Right lobe of liver (tissue), 6 donors: ENCODE data around the gene GRM8. TPM values are rescaled to one million over a fixed set of nuclear protein-coding genes. Genes with fewer than 3 reads are reported as not detected.

Experiments
- ATAC-seq, 4 donors: fragments of 200-7000 bp; cut with Tn5 transposase; one replicate each; pipeline ENCODE4 v1.9.1; 2020; ENCODE audit warnings: mild to moderate bottlenecking in 4 of 4, moderate library complexity in 4 of 4
- DNase-seq, 3 donors: peaks; one replicate each; pipeline ENCODE4 v3.0.0-alpha.2; 2020
- H3K27ac ChIP-seq, 3 donors: fragments of 200-600 bp; one replicate each; pipeline ENCODE4 v1.8.0; 2022
- H3K27me3 ChIP-seq, 2 donors: fragments of 200-600 bp; one replicate each; pipeline ENCODE4 v1.8.0; 2022
- H3K36me3 ChIP-seq, 4 donors: fragments of 200-600 bp; sonication (generic) in 1 of 4; one replicate each; pipeline versions ENCODE4 v1.5.1 to v1.8.0; 2017 to 2022; ENCODE audit warnings: control low read depth in 1 of 4
- H3K4me1 ChIP-seq, 4 donors: fragments of 200-600 bp; sonication (generic) in 1 of 4; one replicate each; pipeline versions ENCODE4 v1.5.1 to v1.8.0; 2017 to 2022; ENCODE audit warnings: control low read depth in 1 of 4
- H3K4me3 ChIP-seq, 3 donors: fragments of 200-600 bp; one replicate each; pipeline ENCODE4 v1.8.0; 2022
- H3K9me3 ChIP-seq, 4 donors: fragments of 200-600 bp; sonication (generic) in 1 of 4; one replicate each; pipeline versions ENCODE4 v1.5.1 to v1.8.0; 2017 to 2022; ENCODE audit warnings: control low read depth in 1 of 4
- CTCF ChIP-seq, 4 donors: fragments of 200-600 bp in 3 of 4; fragments of 450-650 bp in 1 of 4; IDR thresholded peaks; one replicate each; pipeline versions ENCODE4 v1.5.1 to v1.8.0; 2016 to 2022; ENCODE audit warnings: antibody characterized with exemption in 4 of 4, mild to moderate bottlenecking in 2 of 4
- POLR2A ChIP-seq: fragments of 450-650 bp; IDR thresholded peaks from one replicate; pipeline ENCODE4 v1.6.1; 2017; ENCODE audit warnings: antibody characterized with exemption, mild to moderate bottlenecking
- WGBS: methylation state at CpG from one replicate; pipeline ENCODE4 v1.1.6; 2018; ENCODE audit warnings: low coverage, low lambda C conversion rate; ENCODE audit not compliant: insufficient coverage; ENCODE audit errors: missing lambda C conversion rate; 5-methylcytosine and 5-hydroxymethylcytosine counted together
- intact Hi-C, 2 donors: fragments of 100-400 bp; cut with DNase I; formaldehyde crosslinking; loops; one replicate each; pipeline versions ENCODE4 v1.11.2 to v1.14.1; 2022
- total RNA-seq, 6 experiments: library from RNA; depleted of rRNA in 2 of 6; stranded (reverse); fragments of >200 nt in 2 of 6; fragmentation: NEBNext Ultra II Directional in 3 of 6; extraction: Animal tissue kit (Norgen Biotek cat#: 25700) in 3 of 6; gene quantifications; one replicate each; pipeline versions ENCODE4 v1.1.0 to v1.2.4, GENCODE V29; 2016 to 2023
- donor health status: DM: no; HTN: yes; CAD: no.
- donor health status: DM: no; HTN: no; CAD: no.
- donor health status: DM: no; HTN: no; CAD: no.
- donor health status: DM: no; HTN: yes; CAD: no.
- donor health status: DM: no; HTN: yes; CAD: no.

GRM8 gene
- total RNA-seq, 6 experiments from 2014 or later: 0.12 to 8.4 (median 2.7) TPM

- intact Hi-C loops: no loop called here
- H3K27ac ChIP-seq: no peak overlapping the region
Measured at GRCh38 chr7:126959649-126960048, 293.1 kb downstream of the GRM8 start.

DNA sequence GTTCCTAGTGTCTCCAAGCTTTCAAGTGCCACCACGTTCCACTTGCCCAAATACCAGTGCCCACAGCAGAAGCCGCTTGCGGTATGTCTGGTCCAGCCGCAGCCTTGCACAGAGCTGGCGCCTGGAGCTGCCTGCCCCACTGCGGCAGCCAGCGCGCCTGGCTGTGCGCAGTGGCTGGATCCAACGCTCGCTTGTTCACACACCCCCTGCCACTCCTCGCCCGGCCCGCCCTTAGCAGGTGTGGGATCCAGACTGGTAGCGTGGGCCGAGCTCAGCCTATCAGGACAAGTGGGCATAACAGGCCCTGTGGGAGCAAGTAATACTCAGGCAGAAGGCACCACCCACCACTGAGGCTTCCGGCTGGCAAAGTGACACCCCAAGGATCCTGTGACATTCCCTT lies 294.4 kb downstream of the GRM8 start:
- WGBS: 87% methylated on average over 3 of the region's 17 CpGs
- no peaks in the 10 kb centered on the region for H3K27me3 ChIP-seq
- DNase-seq: no peak

More at GRCh38 chr7:126959649-126960048, 293.1 kb downstream of the GRM8 start:
- Histone ChIP-seq H3K4me3 (no peak overlapping the region), H3K4me1 (no peaks in the 10 kb centered on the region), H3K27me3 (no peaks in the 10 kb centered on the region), H3K36me3 (no peaks in the 10 kb centered on the region), H3K9me3 (no peaks in the 10 kb centered on the region)
- no peak for TF ChIP-seq CTCF (IDR thresholded peaks at IDR 0.05)
- no peak for TF ChIP-seq POLR2A
- no peak for ATAC-seq
- no peak for DNase-seq

GRCh38 chr7:126957443-126957842 lies 295.3 kb downstream of the GRM8 start:
- H3K36me3 ChIP-seq: no peaks in the 10 kb centered on the region
- H3K27me3 ChIP-seq: no peaks in the 10 kb centered on the region
- no peaks in the 10 kb centered on the region for H3K9me3 ChIP-seq
- ATAC-seq (no peak), DNase-seq (no peak)
- H3K4me3 ChIP-seq: no peak overlapping the region
- TF ChIP-seq POLR2A (no peak), CTCF (IDR thresholded peaks at IDR 0.05) (no peak)
- intact Hi-C loops: no loop called here
- H3K4me1 ChIP-seq: no peaks in the 10 kb centered on the region
- WGBS: 73% methylated on average over 4 of the region's 9 CpGs
- no peak overlapping the region for H3K27ac ChIP-seq

More for the DNA sequence above, 294.4 kb downstream of the GRM8 start:
- TF ChIP-seq POLR2A (no peak), CTCF (IDR thresholded peaks at IDR 0.05) (no peak)
- intact Hi-C loops: no loop called here
- H3K9me3 ChIP-seq: no peaks in the 10 kb centered on the region
- ATAC-seq: peak in 1 of 4 donors; percentile 36
- H3K36me3 ChIP-seq: no peaks in the 10 kb centered on the region
- no peak overlapping the region for H3K27ac ChIP-seq
- H3K4me3 ChIP-seq: no peak overlapping the region
- no peaks in the 10 kb centered on the region for H3K4me1 ChIP-seq

DNA sequence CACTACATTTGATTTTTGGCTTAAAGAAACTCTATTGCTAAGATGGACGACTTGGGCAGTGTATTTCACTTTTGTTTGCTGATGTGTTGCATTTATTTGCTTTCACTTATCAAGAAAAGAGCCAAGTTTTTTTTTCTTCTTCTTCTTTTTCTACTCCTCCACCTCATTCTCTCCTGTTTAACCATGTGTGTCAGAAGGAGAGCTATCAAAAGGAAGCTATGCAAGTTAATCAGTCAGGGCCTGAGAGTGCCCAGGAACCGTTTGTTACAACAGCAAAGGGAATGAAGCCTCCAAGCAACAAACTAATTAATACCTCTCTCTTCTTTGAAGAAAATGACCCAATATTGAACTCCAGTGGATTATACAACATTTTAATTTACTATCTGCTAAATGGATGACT lies 299.3 kb downstream of the GRM8 start:
- Histone ChIP-seq H3K4me1 (no peaks in the 10 kb centered on the region), H3K27me3 (no peaks in the 10 kb centered on the region), H3K9me3 (no peaks in the 10 kb centered on the region), H3K27ac (no peak overlapping the region), H3K36me3 (no peaks in the 10 kb centered on the region), H3K4me3 (no peak overlapping the region)
- 15% methylated on average over 2 of the region's 2 CpGs for WGBS
- TF ChIP-seq POLR2A: no peak
- TF ChIP-seq CTCF (IDR thresholded peaks at IDR 0.05): no peak
- no peak for ATAC-seq
- intact Hi-C loops: no loop called here
- DNase-seq: no peak

GRCh38 chr7:126948664-126949063 lies 304.1 kb downstream of the GRM8 start:
- no peaks in the 10 kb centered on the region for H3K36me3 ChIP-seq
- 64% methylated on average over 2 of the region's 4 CpGs for WGBS
- H3K4me3 ChIP-seq: no peak overlapping the region
- no peak overlapping the region for H3K27ac ChIP-seq
- no peaks in the 10 kb centered on the region for H3K4me1 ChIP-seq
- ATAC-seq (no peak), DNase-seq (no peak)
- no peaks in the 10 kb centered on the region for H3K9me3 ChIP-seq
- intact Hi-C loops: no loop called here
- no peak for TF ChIP-seq POLR2A
- no peak for TF ChIP-seq CTCF (IDR thresholded peaks at IDR 0.05)
- no peaks in the 10 kb centered on the region for H3K27me3 ChIP-seq
